Measurements from ENCODE around the gene TRMT2A.

TRMT2A gene

DNA sequence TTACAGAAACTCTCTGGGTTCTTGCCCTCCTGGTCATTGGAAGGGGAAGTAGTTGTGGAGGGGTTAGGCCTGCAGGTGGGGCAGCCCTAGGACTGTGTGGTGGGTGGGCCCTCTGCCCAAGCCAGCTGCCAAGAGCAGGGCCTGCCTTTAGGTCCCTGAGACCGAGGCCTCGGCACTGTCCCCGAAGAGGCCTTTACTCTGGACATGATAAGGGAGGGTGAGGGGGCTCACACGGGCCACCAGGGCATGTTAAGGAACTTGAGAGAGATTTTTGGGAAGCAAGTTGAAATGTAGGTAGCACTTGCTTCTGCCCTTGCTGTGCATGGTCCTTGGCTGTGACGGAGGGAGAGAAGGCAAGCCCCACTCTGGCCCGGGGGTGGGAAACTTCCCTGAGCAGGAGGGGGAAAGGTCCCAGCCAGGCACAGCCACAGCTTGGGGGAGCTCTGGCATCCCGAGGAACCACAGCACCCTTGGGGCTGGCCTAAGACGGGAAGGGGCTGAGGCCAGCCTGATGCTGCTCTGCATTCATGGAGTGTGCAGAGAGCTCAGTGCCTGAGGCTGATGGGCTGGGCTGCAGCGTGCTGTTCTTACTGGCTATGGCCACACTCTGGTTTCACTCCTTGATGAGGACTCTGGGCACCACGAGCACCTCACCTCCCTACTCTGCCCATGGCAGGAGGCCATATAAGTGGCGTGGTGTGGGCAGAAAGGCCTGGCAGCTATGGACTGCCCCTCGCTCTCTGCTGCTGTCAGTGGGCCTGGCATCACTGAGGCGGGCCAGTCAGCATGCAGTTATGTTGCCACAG lies 8.9 kb downstream of the TRMT2A start:
- DNase-seq (ENCODE audit: low read depth in 1 of 2, low spot score in 1 of 2), result no peak

GRCh38 chr22:20107471-20107901 lies 9.5 kb downstream of the TRMT2A start:
- DNase-seq (ENCODE audit: low read depth in 1 of 2, low spot score in 1 of 2), result no peak

- DNase-seq (ENCODE audit: low read depth in 1 of 2, low spot score in 1 of 2), result no peak
Observed at GRCh38 chr22:20106849-20107237, 10.2 kb downstream of the TRMT2A start.

DNA sequence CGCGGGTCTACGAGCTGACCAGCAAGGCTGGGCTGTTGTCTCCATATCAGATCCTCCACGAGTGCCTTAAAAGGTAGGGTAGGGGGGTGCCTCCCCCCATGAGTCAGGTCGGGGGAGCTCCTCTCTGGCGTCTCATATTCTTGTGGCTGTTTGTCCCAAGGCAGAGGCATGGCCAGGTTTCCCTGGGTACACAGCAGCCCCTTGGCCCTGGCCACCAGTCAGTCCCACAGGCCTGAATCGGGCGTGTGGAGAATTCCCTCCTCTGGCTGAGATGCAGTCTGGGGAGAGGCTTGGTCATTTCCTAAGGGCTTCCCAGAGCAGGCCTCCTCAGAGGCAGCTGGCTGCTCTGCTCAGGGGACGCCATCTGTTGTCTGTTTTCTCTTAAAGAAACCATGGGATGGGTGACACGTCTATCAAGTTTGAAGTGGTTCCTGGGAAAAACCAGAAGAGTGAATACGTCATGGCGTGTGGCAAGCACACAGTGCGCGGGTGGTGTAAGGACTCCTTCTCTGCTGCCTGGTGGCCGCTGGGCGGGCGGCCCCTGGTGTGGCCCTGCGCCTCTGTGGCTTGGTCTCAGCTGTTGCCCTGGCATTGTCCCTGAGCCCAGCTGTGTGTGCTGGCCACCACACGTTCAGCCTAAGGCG lies 10.7 kb downstream of the TRMT2A start:
- no peak for DNase-seq (ENCODE audit: low read depth in 1 of 2, low spot score in 1 of 2)

- DNase-seq (ENCODE audit: low read depth in 1 of 2, low spot score in 1 of 2), result no peak
Observed at GRCh38 chr22:20105456-20106204, 11.4 kb downstream of the TRMT2A start.

GRCh38 chr22:20102203-20102780 lies 14.7 kb downstream of the TRMT2A start:
- no peak for DNase-seq (ENCODE audit: low read depth in 1 of 2, low spot score in 1 of 2)

- DNase-seq (ENCODE audit: low read depth in 1 of 2, low spot score in 1 of 2), result no peak
Observed at GRCh38 chr22:20101638-20102037, 15.4 kb downstream of the TRMT2A start.

DNA sequence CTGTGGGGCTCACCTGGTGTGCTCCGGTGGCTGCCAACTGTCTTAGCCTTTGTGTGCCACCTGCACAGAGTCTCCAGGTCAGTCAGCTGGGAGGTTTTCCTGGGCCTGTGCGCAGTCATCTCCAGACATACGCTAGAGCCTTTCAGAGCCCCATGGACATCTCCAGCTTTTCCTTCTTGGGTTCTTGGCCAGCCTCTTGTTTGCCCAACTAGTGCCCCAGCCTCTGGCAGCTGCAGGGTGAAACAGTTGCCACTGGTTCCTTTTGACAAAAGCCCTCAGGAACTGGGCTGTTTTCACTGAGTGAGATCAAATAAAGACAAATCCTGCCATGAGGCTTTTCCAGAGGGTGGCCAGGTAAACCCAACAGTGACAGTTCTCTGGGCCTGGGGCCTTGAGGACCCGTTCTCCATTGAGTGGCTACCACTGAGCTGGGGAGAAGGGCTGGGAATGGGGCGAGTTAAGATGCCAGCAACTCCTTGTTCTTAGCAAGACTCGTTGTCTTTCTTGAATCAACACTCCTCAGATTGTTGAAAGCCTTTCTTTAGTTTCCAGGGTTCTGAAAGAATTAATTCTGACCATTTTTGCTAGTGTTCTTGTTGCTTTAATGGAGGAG lies 17.8 kb downstream of the TRMT2A start:
- no peak for DNase-seq (ENCODE audit: low read depth in 1 of 2, low spot score in 1 of 2)

GRCh38 chr22:20096574-20097420 lies 20.2 kb downstream of the TRMT2A start:
- no peak for DNase-seq (ENCODE audit: low read depth in 1 of 2, low spot score in 1 of 2)

- DNase-seq (ENCODE audit: low read depth in 1 of 2, low spot score in 1 of 2), result no peak
Observed at GRCh38 chr22:20095521-20095920, 21.5 kb downstream of the TRMT2A start.

DNA sequence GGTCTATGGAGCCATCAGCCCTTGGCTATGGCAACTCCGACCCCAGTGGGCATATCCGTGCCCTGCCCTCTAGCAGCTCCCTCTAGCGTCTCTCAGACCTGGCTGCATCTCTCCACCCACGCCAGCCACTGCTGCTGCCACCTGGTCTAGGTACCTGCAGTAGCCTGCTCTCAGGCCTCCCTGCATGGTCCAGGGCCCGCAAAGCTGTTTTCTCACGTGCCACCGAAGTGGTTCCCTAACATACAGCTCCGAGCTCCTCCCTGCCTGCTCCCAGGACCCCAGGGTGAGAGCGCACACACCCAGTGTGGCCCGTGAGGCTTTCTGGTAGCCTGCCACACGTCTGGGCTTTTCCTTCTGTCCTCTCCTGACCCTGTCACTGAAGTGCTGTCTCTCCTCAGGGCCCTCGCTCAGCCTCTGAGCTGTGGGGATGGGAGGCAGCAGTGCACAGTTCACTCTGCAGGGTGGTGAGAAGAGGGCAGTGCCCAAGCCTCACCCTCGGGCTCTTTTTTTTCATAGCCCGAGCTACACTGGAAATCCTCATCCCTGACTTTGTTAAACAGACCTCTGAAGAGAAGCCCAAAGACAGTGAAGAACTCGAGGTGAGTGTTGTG lies 22.7 kb downstream of the TRMT2A start:
- no peak for DNase-seq (ENCODE audit: low read depth in 1 of 2, low spot score in 1 of 2)

DNA sequence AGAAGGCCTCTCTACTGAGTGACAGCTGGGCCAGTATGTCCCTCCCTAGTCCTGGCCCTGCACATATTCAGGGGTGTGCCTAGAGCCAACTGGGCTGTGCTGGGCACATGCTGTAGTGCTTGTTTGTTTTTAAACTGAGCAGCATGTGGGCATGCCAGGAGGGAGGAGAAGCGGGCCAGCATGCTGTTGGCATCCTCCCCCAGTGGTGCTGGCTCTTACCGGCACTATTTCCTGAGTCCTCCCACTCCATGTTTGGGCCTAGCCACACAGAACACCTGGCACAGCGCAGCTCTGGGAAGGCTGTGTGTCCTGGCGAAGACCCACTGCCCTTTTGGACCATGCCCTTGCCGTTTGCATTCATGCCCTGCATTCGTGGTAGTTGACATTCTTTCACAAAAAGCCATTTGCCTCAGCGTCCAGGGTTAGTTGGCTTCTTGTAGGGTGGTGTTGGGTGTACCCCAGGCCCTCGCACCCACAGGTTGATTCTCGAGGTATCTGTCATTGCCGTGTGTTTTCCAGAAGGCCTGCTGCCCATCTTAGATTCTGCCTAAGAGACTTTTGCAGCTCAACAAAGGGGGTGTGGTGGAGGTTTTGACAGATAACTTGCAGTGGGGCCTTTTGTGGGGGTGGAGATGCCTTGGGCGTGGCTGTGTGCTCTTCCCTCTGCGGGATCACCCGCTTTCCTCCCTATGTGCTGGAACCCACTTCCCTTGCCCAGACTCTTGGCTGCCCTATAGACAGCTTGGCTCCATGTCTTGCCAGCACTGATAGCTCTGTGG lies 23.4 kb downstream of the TRMT2A start:
- DNase-seq (ENCODE audit: low read depth in 1 of 2, low spot score in 1 of 2), result no peak

DNA sequence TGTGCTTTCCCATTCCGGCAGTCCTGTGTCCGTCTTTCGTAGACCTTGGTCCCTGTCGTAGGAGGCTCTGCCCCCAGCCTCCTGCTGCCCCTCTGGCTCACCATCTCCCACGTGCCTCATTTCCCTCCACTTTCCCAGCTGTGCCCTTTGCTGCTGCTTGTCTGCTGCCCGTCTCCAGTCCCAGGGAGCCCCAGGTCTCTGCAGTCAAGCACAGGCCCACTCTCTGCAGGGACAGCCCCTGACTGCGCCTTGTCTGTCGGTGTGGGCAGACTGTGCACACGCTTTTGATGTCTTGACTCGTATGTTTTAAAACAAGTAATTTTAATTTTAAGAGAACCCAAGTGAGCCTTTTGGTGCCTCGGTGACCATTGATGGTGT lies 24.6 kb downstream of the TRMT2A start:
- no peak for DNase-seq (ENCODE audit: low read depth in 1 of 2, low spot score in 1 of 2)

- DNase-seq (ENCODE audit: low read depth in 1 of 2, low spot score in 1 of 2), result no peak
Observed at GRCh38 chr22:20091690-20092476, 25.1 kb downstream of the TRMT2A start.

GRCh38 chr22:20090730-20091240 lies 26.2 kb downstream of the TRMT2A start:
- DNase-seq (ENCODE audit: low read depth in 1 of 2, low spot score in 1 of 2), result no peak

GRCh38 chr22:20089977-20090729 lies 26.9 kb downstream of the TRMT2A start:
- no peak for DNase-seq (ENCODE audit: low read depth in 1 of 2, low spot score in 1 of 2)

- no peak for DNase-seq (ENCODE audit: low read depth in 1 of 2, low spot score in 1 of 2)
Observed at GRCh38 chr22:20089226-20089976, 27.6 kb downstream of the TRMT2A start.
